Endothelial cell of umbilical vein (primary cell): ENCODE data around the gene PCSK9. TPM values are rescaled to one million over a fixed set of nuclear protein-coding genes. Genes with fewer than 3 reads are reported as not detected.

Experiments used
- BruUV-seq: library from RNA; stranded (reverse); fragments of 400-500 nt; replicated peaks from 2 replicates; lab custom pipeline; 2021; lab: Mats Ljungman, UMichigan
- CTCF ChIA-PET: fragments of 300-600, 350-600 bp; sonication (Branson Sonifier 250); formaldehyde crosslinking; loops from one replicate; lab custom pipeline; 2021; ENCODE audit warnings: antibody characterized with exemption, inconsistent platforms; lab: Charles Lee
- POLR2A ChIA-PET: fragments of 300-600, 350-600 bp; sonication (Branson Sonifier 250); formaldehyde crosslinking; loops from one replicate; lab custom pipeline; 2021; ENCODE audit warnings: antibody characterized with exemption, inconsistent platforms; lab: Charles Lee
- DNase-seq: peaks from one replicate; pipeline ENCODE4 v3.0.0-alpha.2; 2011; ENCODE audit warnings: low read depth, low spot score
- FAIRE-seq: peaks from 2 replicates; lab custom pipeline; 2011; peaks lifted over from hg19 to GRCh38; lab: Jason Lieb, UNC
- H2AFZ ChIP-seq: 2 replicates; pipeline ENCODE4 v1.6.0; 2012; ENCODE audit warnings: low read depth, low read length, control low read depth, inconsistent platforms
- H3K27ac ChIP-seq: 2 replicates; pipeline ENCODE4 v1.5.1; 2011; ENCODE audit warnings: low read depth, mild to moderate bottlenecking, control low read depth, low read length, moderate library complexity; ENCODE audit not compliant: insufficient read depth
- H3K27me3 ChIP-seq, 2 experiments: 2 replicates each; pipeline versions ENCODE4 v1.6.0 to v1.6.1; 2011; ENCODE audit warnings: low read length in 2 of 2, mixed read lengths in 1 of 2; ENCODE audit not compliant: control insufficient read depth in 2 of 2, insufficient read depth in 2 of 2
- H3K36me3 ChIP-seq, 2 experiments: 2 replicates in 1 of 2; 3 replicates in 1 of 2; pipeline ENCODE4 v1.5.1; 2011; ENCODE audit warnings: low read length in 2 of 2, mild to moderate bottlenecking in 1 of 2, moderate library complexity in 1 of 2; ENCODE audit not compliant: control insufficient read depth in 2 of 2, insufficient read depth in 2 of 2; ENCODE audit errors: extremely low read depth in 1 of 2
- H3K4me1 ChIP-seq: 3 replicates; pipeline ENCODE4 v1.5.1; 2011; ENCODE audit warnings: mild to moderate bottlenecking, low read length; ENCODE audit not compliant: control insufficient read depth, insufficient read depth; ENCODE audit errors: extremely low read depth
- H3K4me2 ChIP-seq: 2 replicates; pipeline ENCODE4 v1.6.1; 2011; ENCODE audit warnings: low read length, control low read depth, mixed read lengths; ENCODE audit not compliant: insufficient read depth
- H3K4me3 ChIP-seq, 3 experiments: fragments of 200-600 bp in 1 of 3; sonication (generic), shearing (Covaris generic) in 1 of 3; replicated peaks in 1 of 3; 2 replicates each; pipeline ENCODE4 v1.5.1; 2011 to 2016; ENCODE audit warnings: control low read depth in 3 of 3, low read length in 3 of 3, mild to moderate bottlenecking in 2 of 3, inconsistent platforms in 1 of 3, low read depth in 1 of 3, moderate library complexity in 1 of 3; ENCODE audit not compliant: insufficient read depth in 1 of 3
- H3K79me2 ChIP-seq: 2 replicates; pipeline ENCODE4 v1.6.0; 2012; ENCODE audit warnings: low read length, inconsistent platforms; ENCODE audit not compliant: control insufficient read depth, insufficient read depth
- H3K9ac ChIP-seq: replicated peaks from 2 replicates; pipeline ENCODE3; 2011; ENCODE audit warnings: low read length, control low read depth; ENCODE audit not compliant: insufficient read depth; ENCODE audit errors: extremely low read depth
- H3K9me1 ChIP-seq: replicated peaks from 3 replicates; pipeline ENCODE4 v1.6.0; 2011; ENCODE audit warnings: mild to moderate bottlenecking, low read length; ENCODE audit not compliant: control insufficient read depth, insufficient read depth; ENCODE audit errors: extremely low read depth
- H3K9me3 ChIP-seq: replicated peaks from 2 replicates; pipeline ENCODE4 v1.5.1; 2012; ENCODE audit warnings: low read length, inconsistent platforms; ENCODE audit not compliant: control insufficient read depth, insufficient read depth
- H4K20me1 ChIP-seq: replicated peaks from 2 replicates; pipeline ENCODE3; 2011; ENCODE audit warnings: mild to moderate bottlenecking, low read length; ENCODE audit not compliant: control insufficient read depth, insufficient read depth; ENCODE audit errors: extremely low read depth
- EZH2 ChIP-seq: IDR thresholded peaks from 2 replicates; pipeline ENCODE4 v1.6.1; 2012; ENCODE audit warnings: borderline replicate concordance, low read depth, mild to moderate bottlenecking, moderate library complexity, low read length, inconsistent platforms; ENCODE audit not compliant: severe bottlenecking
- FOS ChIP-seq: IDR thresholded peaks from 2 replicates; pipeline ENCODE4 v1.6.1; 2011; ENCODE audit warnings: mild to moderate bottlenecking, low read length, moderate library complexity, borderline replicate concordance; ENCODE audit not compliant: insufficient read depth
- GATA2 ChIP-seq: IDR thresholded peaks from 2 replicates; pipeline ENCODE4 v1.7.0; 2011; ENCODE audit warnings: low read depth, mild to moderate bottlenecking, moderate library complexity, mixed read lengths, low read length; ENCODE audit not compliant: insufficient read length, insufficient read depth
- JUN ChIP-seq: IDR thresholded peaks from 2 replicates; pipeline ENCODE4 v1.6.1; 2011; ENCODE audit warnings: borderline replicate concordance, low read depth; ENCODE audit not compliant: insufficient read length, insufficient read depth
- MYC ChIP-seq: IDR thresholded peaks from one replicate; pipeline ENCODE4 v1.6.1; 2011; ENCODE audit warnings: mild to moderate bottlenecking, low read depth, low read length
- POLR2A ChIP-seq: IDR thresholded peaks from 2 replicates; pipeline ENCODE4 v1.6.1; 2012; ENCODE audit warnings: low read depth, mild to moderate bottlenecking, control low read depth, low read length
- POLR2AphosphoS5 ChIP-seq: IDR thresholded peaks from 2 replicates; pipeline ENCODE4 v1.6.1; 2012; ENCODE audit warnings: low read depth, mild to moderate bottlenecking, control low read depth, low read length, moderate library complexity; ENCODE audit not compliant: insufficient read depth
- dilution Hi-C: fragments of 300-500 bp; cut with MboI; formaldehyde crosslinking; loops from one replicate; pipeline ENCODE4 v1.15.0; 2019; ENCODE audit warnings: low sequenced_read_pairs; ENCODE audit not compliant: extremely low pct_ligation_motif_present
- intact Hi-C: fragments of 100-400 bp; cut with micrococcal nuclease; formaldehyde crosslinking; loops from one replicate; pipeline ENCODE4 v1.10.0; 2022
- polyA plus RNA-seq, 4 experiments: library from polyadenylated mRNA; depleted of rRNA in 3 of 4; stranded (reverse) in 3 of 4; unstranded in 1 of 4; fragments of >200 nt; gene quantifications; 2 replicates each; pipeline versions ENCODE4 v1.2.1 to v1.2.3, GENCODE V29; 2011 to 2012; ENCODE audit warnings: missing spikeins in 1 of 4
- total RNA-seq: library from RNA; stranded (reverse); gene quantifications from 2 replicates; pipeline ENCODE4 v1.2.3, GENCODE V29; 2021
- TF ChIP-seq, protein P1 (sequence below): IDR thresholded peaks from 2 replicates; pipeline ENCODE4 v1.6.1; 2011; ENCODE audit not compliant: insufficient read depth, insufficient read length
- TF ChIP-seq, protein P2 (sequence below), 2 donors: IDR thresholded peaks; 1 replicate in 1 of 2; 2 replicates in 1 of 2; pipeline ENCODE4 v1.5.1; 2011; ENCODE audit warnings: low read length in 2 of 2, mild to moderate bottlenecking in 2 of 2, moderate library complexity in 2 of 2, control low read depth in 1 of 2, inconsistent platforms in 1 of 2, low read depth in 1 of 2; ENCODE audit not compliant: insufficient read depth in 1 of 2; ENCODE audit errors: extremely low read depth in 1 of 2

PCSK9 gene
- total and polyA plus RNA-seq, 2 donors (not counting 3 experiments of a cell fraction or from before 2014, with no cell fraction given) = 0.17 to 0.35 TPM

DNA sequence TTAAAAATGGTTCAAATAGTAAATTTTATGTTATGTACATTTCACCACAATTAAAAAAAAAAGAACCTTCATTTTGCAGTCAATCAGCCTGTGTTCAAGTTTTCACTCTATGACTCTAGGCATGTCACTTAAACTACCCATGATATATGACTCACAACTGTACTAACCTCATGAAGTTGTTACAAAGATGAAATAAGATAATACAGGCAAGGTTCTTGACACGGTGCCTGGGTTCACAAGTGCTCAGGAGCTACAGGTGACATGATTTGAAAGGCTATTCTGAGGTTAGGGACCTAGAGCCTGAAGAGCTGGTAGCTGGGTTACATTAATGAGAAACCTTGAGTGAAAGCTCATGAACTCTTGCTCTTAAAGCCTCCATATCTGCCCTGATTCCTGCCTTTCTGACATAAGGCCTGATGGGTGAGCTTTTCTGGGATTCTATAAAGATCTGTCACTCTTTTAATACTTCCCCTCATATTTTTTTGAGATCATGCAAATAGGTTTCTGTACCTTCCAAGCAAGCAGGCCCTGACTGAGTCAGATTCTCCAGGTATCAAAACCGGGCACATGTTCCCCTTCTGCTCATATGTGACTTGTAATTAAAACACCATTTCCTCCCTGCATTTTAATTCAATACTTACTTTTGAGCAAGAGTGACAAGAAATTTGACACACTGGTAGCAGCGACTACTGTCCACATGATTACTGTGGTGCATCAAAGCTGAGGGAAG, 34.0 kb downstream of the PCSK9 start:
- Histone ChIP-seq H4K20me1 (no peaks in the 10 kb centered on the region), H3K79me2 (no peaks in the 10 kb centered on the region), H3K9me3 (no peaks in the 10 kb centered on the region), H3K9ac (no peak overlapping the region), H3K36me3 (peaks cover 15 to 31% of the 10 kb centered on the region in 2 experiments), H2AFZ (no peak overlapping the region), H3K4me1 (no peaks in the 10 kb centered on the region), H3K27ac (no peak overlapping the region), H3K4me2 (no peak overlapping the region), H3K9me1 (no peaks in the 10 kb centered on the region), H3K27me3 (no peaks in the 10 kb centered on the region), H3K4me3 (no peak overlapping the region)
- dilution Hi-C loops = no loop called here
- TF ChIP-seq FOS = no peak
- TF ChIP-seq, protein P1, sequence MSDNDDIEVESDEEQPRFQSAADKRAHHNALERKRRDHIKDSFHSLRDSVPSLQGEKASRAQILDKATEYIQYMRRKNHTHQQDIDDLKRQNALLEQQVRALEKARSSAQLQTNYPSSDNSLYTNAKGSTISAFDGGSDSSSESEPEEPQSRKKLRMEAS = no peak
- TF ChIP-seq, protein P2, sequence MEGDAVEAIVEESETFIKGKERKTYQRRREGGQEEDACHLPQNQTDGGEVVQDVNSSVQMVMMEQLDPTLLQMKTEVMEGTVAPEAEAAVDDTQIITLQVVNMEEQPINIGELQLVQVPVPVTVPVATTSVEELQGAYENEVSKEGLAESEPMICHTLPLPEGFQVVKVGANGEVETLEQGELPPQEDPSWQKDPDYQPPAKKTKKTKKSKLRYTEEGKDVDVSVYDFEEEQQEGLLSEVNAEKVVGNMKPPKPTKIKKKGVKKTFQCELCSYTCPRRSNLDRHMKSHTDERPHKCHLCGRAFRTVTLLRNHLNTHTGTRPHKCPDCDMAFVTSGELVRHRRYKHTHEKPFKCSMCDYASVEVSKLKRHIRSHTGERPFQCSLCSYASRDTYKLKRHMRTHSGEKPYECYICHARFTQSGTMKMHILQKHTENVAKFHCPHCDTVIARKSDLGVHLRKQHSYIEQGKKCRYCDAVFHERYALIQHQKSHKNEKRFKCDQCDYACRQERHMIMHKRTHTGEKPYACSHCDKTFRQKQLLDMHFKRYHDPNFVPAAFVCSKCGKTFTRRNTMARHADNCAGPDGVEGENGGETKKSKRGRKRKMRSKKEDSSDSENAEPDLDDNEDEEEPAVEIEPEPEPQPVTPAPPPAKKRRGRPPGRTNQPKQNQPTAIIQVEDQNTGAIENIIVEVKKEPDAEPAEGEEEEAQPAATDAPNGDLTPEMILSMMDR (IDR thresholded peaks at IDR 0.05; ENCODE audit: extremely low read depth in 1 of 2, insufficient read depth in 1 of 2, low read depth in 1 of 2, low read length in 2 of 2) = no peak
- TF ChIP-seq POLR2A = no peak
- no peak for TF ChIP-seq GATA2
- no peak for TF ChIP-seq MYC
- no peak for TF ChIP-seq JUN
- no peak for TF ChIP-seq EZH2
- TF ChIP-seq POLR2AphosphoS5 = no peak
- ChIA-PET POLR2A (no interaction called here), CTCF (interaction anchor here (0.7 to 2.0 kb wide), 2 partner anchors 106 to 204 kb away, joined by 3 to 5 read pairs; no protein-coding TSS in a partner anchor)
- intact Hi-C loops = loop anchor here (5.0 kb wide), 1 partner anchor 264 kb away; no protein-coding TSS in a partner anchor
- FAIRE-seq = no peak
- no peak for DNase-seq
- BruUV-seq = no TSS peak
